ENCODE results near the gene NR2E1. TPM values are rescaled to one million over a fixed set of nuclear protein-coding genes. Genes with fewer than 3 reads are reported as not detected.

The NR2E1 gene
- total RNA-seq, 4 donors from 2014 or later = not detected

DNA sequence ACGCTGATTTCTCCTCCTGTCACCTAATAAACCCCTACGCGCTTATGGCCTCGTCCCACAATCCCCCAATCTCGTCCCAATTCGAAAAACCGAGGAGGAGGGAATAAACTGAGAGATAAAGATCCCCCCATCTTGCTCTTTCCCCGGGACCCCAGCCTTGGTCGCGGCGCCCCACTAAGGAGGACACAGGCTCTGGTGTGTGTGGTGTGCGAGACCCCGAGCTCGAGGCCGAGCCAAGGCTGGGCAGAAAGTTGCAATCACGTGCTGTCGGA, 1.3 kb upstream of the NR2E1 start:
- Histone ChIP-seq H3K4me1 (peaks cover 26 to 48% (median 39%) of the 10 kb centered on the region in 4 donors), H3K36me3 (no peaks in the 10 kb centered on the region), H3K4me3 (no peak overlapping the region), H3K9me3 (no peaks in the 10 kb centered on the region), H3K27me3 (peaks cover 100% of the 10 kb centered on the region), H3K27ac (no peak overlapping the region)
- in situ Hi-C loops (cut with MboI; ENCODE audit: low pct_ligation_motif_present in 1 of 4, low pct_unique_long_range_greater_than_20kb in 1 of 4, low sequenced_read_pairs in 3 of 4) = no loop called here
- intact Hi-C loops (cut with DNase I; ENCODE audit: low total_unique reads) = no loop called here
- TF ChIP-seq POLR2A (IDR thresholded peaks at IDR 0.05) (no peak), EP300 (IDR thresholded peaks at IDR 0.05; ENCODE audit: low read depth) (no peak), POLR2AphosphoS5 (IDR thresholded peaks at IDR 0.05) (no peak)
- TF ChIP-seq, protein P1, sequence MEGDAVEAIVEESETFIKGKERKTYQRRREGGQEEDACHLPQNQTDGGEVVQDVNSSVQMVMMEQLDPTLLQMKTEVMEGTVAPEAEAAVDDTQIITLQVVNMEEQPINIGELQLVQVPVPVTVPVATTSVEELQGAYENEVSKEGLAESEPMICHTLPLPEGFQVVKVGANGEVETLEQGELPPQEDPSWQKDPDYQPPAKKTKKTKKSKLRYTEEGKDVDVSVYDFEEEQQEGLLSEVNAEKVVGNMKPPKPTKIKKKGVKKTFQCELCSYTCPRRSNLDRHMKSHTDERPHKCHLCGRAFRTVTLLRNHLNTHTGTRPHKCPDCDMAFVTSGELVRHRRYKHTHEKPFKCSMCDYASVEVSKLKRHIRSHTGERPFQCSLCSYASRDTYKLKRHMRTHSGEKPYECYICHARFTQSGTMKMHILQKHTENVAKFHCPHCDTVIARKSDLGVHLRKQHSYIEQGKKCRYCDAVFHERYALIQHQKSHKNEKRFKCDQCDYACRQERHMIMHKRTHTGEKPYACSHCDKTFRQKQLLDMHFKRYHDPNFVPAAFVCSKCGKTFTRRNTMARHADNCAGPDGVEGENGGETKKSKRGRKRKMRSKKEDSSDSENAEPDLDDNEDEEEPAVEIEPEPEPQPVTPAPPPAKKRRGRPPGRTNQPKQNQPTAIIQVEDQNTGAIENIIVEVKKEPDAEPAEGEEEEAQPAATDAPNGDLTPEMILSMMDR (IDR thresholded peaks at IDR 0.05) = no peak
- DNase-seq = no peak
- WGBS, 2 donors (ENCODE audit: low coverage in 1 of 2) = 10 to 11% methylated on average over 6 to 17 of the region's 17 CpGs

DNA sequence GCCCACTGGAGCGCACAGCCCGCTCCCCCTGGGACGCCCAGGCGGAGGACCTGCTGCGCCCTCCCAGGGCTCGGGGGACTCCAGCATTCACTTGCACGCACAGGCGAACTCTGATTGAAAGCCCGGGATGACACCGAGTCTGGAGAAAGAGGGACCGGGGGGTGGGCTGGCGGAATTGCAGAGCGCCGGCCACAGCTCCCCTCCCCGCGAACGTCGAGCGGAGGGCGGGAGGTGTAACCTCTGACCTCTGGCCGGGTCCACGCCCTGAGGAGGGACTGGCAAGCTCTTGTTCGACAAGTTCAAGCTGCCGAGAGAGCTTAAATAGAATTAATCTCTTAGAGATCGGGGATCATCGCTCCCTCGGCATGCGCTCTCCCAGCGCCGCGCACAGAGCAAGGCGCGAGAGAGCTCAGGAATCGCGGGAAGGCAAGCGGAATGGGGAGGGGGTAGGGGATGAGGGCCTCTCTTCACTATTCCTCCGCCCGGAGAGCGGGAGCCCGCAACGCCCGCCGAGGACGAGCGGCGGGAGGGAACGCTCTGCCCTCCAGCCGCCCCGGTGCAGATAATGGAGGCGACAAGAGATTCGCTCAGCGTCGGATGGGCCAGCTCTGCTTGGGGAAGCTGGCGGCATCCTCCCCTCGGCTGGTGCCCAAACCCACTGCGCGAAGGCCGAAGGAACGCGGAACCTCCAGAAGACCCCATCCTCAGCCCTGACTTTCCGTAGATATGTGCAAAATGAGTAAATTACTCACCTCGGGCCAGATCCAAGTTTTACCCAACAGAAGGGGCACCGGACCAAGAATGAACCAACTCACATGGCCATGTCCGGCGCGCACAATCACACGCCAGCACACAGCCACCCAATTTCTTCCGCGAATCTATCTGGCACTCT, 761 bp upstream of the NR2E1 start:
- Histone ChIP-seq H3K4me3 (no peak overlapping the region), H3K36me3 (no peaks in the 10 kb centered on the region), H3K9me3 (no peaks in the 10 kb centered on the region), H3K4me1 (peaks cover 26 to 54% (median 43%) of the 10 kb centered on the region in 4 donors), H3K27ac (no peak overlapping the region), H3K27me3 (peaks cover 100% of the 10 kb centered on the region)
- TF ChIP-seq, protein P1 (IDR thresholded peaks at IDR 0.05) = no peak
- TF ChIP-seq POLR2A (IDR thresholded peaks at IDR 0.05) = no peak
- DNase-seq = no peak
- in situ Hi-C loops (cut with MboI; ENCODE audit: low pct_ligation_motif_present in 1 of 4, low pct_unique_long_range_greater_than_20kb in 1 of 4, low sequenced_read_pairs in 3 of 4) = no loop called here
- WGBS, 2 donors (ENCODE audit: low coverage in 1 of 2) = 25% methylated on average over 64 of the region's 69 CpGs; no CpG with 5 or more reads in 1 of the 2 donors
- intact Hi-C loops (cut with DNase I; ENCODE audit: low total_unique reads) = no loop called here

DNA sequence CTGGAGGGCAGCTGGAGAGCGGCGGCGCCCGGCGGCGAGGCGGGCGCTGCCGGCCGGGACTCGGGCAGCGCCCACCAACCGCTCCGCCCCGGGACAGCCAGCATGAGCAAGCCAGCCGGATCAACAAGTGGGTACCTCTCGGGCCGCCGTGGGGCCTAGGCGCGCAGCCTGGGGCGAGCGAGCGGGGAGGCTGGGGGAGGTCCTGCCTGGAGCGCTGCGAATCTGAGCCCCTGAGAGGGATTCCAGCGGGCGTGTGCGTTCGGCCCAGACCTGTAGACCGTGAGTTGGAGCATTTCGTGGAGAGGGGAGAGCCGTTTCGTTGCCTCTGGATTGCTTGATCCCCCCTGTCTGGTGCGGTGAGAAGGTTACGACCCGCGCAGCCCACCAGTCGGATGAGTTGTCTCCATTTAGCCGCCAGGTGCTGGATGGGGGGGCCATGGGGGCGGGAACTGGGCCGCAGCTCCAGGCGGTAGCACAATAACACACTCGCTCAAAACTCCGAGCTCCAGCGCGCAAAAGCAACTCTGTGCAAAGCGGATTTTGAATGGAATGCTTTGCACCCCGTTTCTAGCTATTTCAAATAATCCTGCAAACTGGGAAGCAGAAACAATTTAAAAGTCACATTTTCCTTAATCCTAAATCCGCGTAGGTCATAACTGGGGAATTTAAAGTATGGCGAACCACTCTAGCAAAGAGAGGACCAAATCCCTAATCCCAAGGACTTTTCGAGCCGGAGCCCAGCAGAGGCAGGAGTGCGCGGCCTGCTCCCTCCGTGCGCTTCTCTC, 1.0 kb downstream of the NR2E1 start:
- H3K27ac ChIP-seq = no peak overlapping the region
- no peak for TF ChIP-seq EP300 (IDR thresholded peaks at IDR 0.05; ENCODE audit: low read depth)
- TF ChIP-seq, protein P1 (IDR thresholded peaks at IDR 0.05) = no peak
- no peak for TF ChIP-seq POLR2AphosphoS5 (IDR thresholded peaks at IDR 0.05)
- no peak for TF ChIP-seq POLR2A (IDR thresholded peaks at IDR 0.05)
- peak overlapping the region in 1 of 4 donors; percentile 37 for H3K4me3 ChIP-seq
- H3K9me3 ChIP-seq = no peaks in the 10 kb centered on the region
- DNase-seq = no peak
- intact Hi-C loops (cut with DNase I; ENCODE audit: low total_unique reads) (no loop called here), in situ Hi-C loops (cut with MboI; ENCODE audit: low pct_ligation_motif_present in 1 of 4, low pct_unique_long_range_greater_than_20kb in 1 of 4, low sequenced_read_pairs in 3 of 4) (no loop called here)
- H3K36me3 ChIP-seq = no peaks in the 10 kb centered on the region
- WGBS, 2 donors (ENCODE audit: low coverage in 1 of 2) = 14% methylated on average over 58 of the region's 58 CpGs; no CpG with 5 or more reads in 1 of the 2 donors
- H3K27me3 ChIP-seq = peaks cover 100% of the 10 kb centered on the region
- peaks cover 26 to 60% (median 43%) of the 10 kb centered on the region in 4 donors for H3K4me1 ChIP-seq

DNA sequence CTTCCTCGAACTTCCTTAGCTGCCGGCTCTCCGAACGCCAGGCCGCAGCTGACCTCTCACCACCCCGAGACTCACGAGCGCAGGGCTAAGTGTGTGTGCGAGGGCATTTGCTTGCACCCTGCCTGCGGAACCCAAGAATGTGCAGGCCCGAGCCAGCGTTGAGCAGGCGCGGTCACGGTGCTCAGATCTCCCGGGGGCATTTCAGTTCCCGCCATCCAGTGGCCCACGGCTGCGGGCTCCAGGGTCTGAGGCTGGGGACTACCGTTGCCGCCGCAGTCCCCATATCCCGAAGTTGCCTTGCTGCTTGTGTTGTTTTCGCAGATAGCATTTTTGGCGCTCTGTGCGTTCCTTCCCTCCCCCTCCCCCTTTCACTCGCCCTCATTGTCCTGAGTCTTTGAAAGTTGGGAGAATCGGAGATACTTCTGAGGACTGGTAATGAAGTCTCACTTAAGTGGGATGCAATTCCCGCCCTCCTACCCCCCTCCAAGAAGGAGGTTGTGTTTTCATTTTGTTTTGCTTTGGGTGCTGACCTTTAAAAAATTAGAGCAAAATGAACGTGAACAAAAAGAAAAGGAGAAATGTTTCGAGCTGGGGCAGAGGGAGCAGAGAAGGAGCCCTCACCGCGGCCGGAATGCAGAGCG, 1.7 kb downstream of the NR2E1 start:
- H3K4me3 ChIP-seq = peak overlapping the region in 1 of 4 donors; percentile 37
- H3K27me3 ChIP-seq = peaks cover 100% of the 10 kb centered on the region
- TF ChIP-seq POLR2AphosphoS5 (IDR thresholded peaks at IDR 0.05) (no peak), POLR2A (IDR thresholded peaks at IDR 0.05) (no peak), EP300 (IDR thresholded peaks at IDR 0.05; ENCODE audit: low read depth) (no peak)
- TF ChIP-seq, protein P1 (IDR thresholded peaks at IDR 0.05) = no peak
- no peaks in the 10 kb centered on the region for H3K36me3 ChIP-seq
- in situ Hi-C loops (cut with MboI; ENCODE audit: low pct_ligation_motif_present in 1 of 4, low pct_unique_long_range_greater_than_20kb in 1 of 4, low sequenced_read_pairs in 3 of 4) = no loop called here
- peaks cover 26 to 60% (median 43%) of the 10 kb centered on the region in 4 donors for H3K4me1 ChIP-seq
- intact Hi-C loops (cut with DNase I; ENCODE audit: low total_unique reads) = no loop called here
- WGBS, 2 donors (ENCODE audit: low coverage in 1 of 2) = 26 to 58% methylated on average over 8 to 33 of the region's 35 CpGs
- DNase-seq = no peak
- H3K9me3 ChIP-seq = no peaks in the 10 kb centered on the region
- no peak overlapping the region for H3K27ac ChIP-seq

Data from transverse colon (tissue), 4 donors.